ENCODE results near the gene SNX13.

SNX13 gene

GRCh38 chr7:17900464-17900863 lies 39.8 kb downstream of the SNX13 start:
- no peak for TF ChIP-seq CTCF (IDR thresholded peaks at IDR 0.05; ENCODE audit: low read depth, low read length, missing control alignments)
- DNase-seq (ENCODE audit: extremely low read depth, low read depth) = no peak

DNA sequence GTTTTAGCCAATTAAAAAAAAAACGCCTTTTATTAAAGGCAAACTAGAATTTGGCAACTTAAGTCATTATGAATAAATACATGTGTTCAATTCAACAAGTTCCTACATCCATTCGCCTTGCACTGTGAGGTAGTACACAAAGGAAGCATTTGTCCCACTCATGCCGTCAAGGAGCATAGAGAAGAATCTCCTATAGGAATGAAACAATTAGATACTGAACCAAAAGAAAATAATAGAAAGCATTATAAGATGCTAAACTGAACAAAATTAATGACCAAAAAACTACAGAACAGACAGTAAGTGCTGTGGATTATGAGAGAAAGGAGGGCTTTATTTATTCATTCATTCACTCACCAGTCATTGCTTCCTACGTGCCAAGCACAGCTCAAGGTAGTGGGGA lies 42.2 kb downstream of the SNX13 start:
- no peak for TF ChIP-seq CTCF (IDR thresholded peaks at IDR 0.05; ENCODE audit: low read depth, low read length, missing control alignments)
- no peak for DNase-seq (ENCODE audit: extremely low read depth, low read depth)
- H3K4me3 ChIP-seq (replicated peaks; ENCODE audit: low read depth, low read length) = no peak overlapping the region

More at GRCh38 chr7:17900464-17900863, 39.8 kb downstream of the SNX13 start:
- H3K4me3 ChIP-seq (replicated peaks; ENCODE audit: low read depth, low read length) = no peak overlapping the region

- no peak overlapping the region for H3K4me3 ChIP-seq (replicated peaks; ENCODE audit: low read depth, low read length)
- TF ChIP-seq CTCF (IDR thresholded peaks at IDR 0.05; ENCODE audit: low read depth, low read length, missing control alignments) = no peak
- DNase-seq (ENCODE audit: extremely low read depth, low read depth) = no peak
Measured at GRCh38 chr7:17887286-17887685, 53.0 kb downstream of the SNX13 start.

DNA sequence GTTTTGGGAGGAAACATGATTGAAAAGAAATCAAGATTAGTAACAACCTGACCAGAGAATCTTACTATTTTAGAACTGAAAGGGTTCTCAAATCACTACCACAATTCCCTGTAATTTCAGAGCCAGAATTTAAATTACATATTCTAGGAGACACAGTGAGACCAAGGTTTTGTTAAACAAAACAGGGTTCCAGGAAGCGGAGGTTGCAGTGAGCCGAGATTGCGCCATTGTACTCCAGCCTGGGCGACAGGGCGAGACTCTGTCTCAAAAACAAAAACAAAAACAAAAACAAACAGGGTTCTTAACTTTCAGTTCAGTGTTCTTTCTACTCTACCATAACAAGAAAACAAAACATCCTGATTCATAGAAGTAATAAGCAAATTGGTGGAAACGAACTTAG lies 57.6 kb downstream of the SNX13 start:
- TF ChIP-seq CTCF (IDR thresholded peaks at IDR 0.05; ENCODE audit: low read depth, low read length, missing control alignments) = no peak
- no peak for DNase-seq (ENCODE audit: extremely low read depth, low read depth)
- no peak overlapping the region for H3K4me3 ChIP-seq (replicated peaks; ENCODE audit: low read depth, low read length)

GRCh38 chr7:17879075-17879661 lies 61.1 kb downstream of the SNX13 start:
- no peak for TF ChIP-seq CTCF (IDR thresholded peaks at IDR 0.05; ENCODE audit: low read depth, low read length, missing control alignments)
- H3K4me3 ChIP-seq (replicated peaks; ENCODE audit: low read depth, low read length) = no peak overlapping the region
- no peak for DNase-seq (ENCODE audit: extremely low read depth, low read depth)

DNA sequence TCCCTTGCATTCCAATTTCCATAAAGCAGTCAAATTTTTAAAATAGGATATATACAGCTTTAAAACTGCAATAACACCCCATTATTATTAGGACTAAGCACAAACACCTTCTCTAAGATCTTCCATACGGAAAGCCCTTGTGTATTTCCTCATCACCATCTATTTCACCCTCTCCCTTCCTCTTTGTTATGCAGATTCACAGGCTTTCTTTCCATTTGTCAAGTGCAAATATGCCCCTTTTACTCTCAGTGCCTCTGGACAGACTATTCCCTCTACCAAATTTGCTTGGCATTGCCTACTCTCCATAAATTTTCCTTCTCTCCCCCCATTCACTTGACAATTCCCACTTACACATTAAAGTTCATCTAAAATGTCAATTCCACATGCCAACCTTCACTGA lies 61.7 kb downstream of the SNX13 start:
- no peak for DNase-seq (ENCODE audit: extremely low read depth, low read depth)
- no peak overlapping the region for H3K4me3 ChIP-seq (replicated peaks; ENCODE audit: low read depth, low read length)

More for the DNA sequence above, 61.7 kb downstream of the SNX13 start:
- TF ChIP-seq CTCF (IDR thresholded peaks at IDR 0.05; ENCODE audit: low read depth, low read length, missing control alignments) = no peak
